GM18498 (cell line): ENCODE measurements around the gene P2RY12.

ENCODE experiments used
- ATAC-seq: cut with Tn5 transposase; IDR thresholded peaks from one replicate; pipeline ENCODE4 v1.9.1; 2021; ENCODE audit warnings: mild to moderate bottlenecking, moderate library complexity; ENCODE audit not compliant: unreplicated experiment

Gene P2RY12

DNA sequence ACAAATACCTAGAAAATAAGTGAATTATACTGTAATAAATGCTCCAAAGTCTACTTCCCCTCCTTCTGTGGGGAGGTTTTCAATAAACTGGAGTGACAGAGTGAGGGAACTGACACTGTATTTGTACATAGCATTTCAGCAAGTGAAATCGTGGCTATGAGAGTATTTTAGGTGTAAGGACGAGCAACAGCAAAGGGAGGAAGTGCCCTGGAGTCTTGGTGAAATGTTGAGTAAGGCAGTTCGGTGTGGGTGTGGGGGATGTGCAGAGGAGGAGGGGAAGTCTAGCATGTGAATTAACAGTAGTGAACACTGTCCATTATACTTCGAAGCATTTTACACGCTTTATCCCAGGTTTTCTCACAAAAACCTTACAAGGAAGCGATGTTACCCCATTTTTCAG, 37.1 kb downstream of the P2RY12 start:
- no peak for ATAC-seq

DNA sequence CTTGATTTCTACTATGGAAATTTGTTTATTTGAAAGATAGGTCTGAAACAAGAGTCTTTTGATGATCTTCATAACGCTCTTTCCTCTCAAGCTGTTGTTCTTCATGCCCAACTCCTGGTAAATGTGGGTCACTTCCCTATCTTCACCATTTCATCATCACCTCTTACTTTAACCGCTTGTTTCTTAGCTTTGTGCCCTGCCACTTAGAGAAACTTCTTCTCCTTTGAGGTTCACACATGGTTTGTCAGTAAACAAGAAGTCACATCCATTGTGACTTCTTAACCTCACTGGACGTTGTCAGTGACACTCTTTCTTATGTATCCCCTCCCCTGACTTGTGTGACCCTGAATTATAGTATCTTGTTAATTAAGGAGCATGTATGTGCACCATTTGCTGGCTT, 38.3 kb downstream of the P2RY12 start:
- no peak for ATAC-seq

DNA sequence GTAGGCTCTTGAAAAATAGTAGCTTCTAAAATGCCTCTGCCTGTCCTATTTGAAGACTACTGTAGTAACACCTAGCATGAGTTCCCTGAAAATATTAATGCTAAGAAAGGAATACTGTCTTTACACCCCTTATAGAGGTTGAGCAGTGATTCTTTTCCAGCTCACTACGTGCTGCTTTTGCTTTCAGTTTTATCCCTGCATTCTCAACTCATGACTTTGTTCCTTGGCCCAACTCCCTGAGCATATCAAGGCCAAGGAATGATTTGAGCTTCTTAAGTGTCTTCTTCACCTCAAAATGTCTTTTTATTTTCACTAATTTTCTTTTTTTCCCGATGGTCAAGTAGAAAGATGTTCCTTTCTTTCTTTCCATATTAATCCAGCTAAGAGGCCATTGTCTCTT, 38.7 kb downstream of the P2RY12 start:
- ATAC-seq, result no peak

DNA sequence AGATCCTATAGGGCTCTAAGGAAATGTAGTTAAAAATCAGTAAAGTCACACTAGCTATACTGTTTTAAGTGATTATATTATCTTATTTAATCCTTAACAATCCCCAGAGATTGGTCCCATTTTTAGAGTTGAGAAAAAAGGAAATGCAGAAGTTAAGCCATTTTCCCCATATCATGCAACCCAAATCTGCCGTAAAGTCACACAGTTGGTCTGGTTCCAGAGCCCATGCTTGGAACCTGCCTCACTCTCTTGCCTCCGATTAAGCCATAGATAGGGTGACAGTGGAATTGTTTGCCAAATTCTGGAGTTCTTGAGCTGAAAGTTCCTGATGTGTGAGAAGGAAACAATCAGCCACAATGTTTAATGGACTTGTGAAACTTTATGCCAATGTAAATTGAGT, 52.9 kb downstream of the P2RY12 start:
- ATAC-seq, result no peak

DNA sequence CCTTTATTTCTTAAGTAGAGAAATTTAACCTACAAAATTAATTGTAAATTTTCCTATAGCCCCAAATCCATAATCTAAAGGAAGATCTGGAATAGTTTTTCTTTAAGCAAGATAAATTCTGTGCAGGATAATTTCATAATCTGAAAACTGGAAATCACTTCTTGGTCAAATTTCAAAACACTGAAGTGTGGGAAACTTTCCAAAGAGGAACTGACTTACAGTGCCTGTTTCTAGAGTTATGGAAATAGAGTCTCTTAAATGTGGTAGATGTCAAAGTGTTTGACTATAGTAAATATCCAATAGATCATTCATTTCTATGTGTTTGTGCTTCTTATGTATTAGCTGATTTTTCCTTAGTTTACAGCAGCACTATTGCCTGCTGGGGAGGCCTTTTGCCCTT, 53.7 kb downstream of the P2RY12 start:
- no peak for ATAC-seq

DNA sequence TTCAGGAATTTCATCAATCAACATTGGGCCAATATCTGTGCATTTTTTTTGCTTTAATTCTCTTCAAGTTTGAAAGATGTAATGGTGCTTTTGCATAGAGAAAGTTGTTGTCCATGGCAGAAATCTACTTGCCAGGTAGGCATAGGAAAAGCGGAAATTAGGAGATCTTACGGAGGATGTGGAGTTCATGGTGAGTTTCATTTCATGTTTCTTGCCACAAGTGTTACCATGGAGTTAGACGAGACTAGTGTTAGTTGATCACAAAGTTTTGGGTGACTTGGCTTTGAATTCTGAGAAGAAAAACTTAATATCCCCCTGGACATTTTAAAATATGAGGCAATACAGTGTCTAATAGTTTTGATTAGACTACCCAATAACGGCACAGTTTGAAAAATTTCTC, 54.2 kb downstream of the P2RY12 start:
- ATAC-seq, result no peak

DNA sequence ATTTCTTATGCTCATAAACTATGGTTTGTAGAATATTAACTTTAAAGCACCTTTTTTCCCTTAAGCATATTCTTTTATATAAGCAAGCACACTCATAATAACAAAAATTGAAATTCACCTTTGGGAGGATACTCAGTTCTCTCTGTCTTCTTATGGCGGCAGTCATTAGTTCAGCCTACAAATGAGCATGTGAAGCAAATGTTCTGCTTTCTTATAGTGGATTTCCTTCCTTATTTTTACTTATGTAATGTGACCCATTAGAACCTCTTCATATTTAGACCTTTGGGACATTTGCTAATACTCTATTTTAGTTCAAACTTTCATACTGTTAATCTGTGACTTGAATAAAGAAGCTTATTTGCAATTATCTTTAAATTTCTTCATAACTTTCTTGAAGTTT, 55.2 kb downstream of the P2RY12 start, which contains the start of gene P2RY13:
Gene P2RY13 (minus strand): TSS at position 187 of the 400 bp plus-strand sequence. CDS start 21 bp downstream, at position 166.
- ATAC-seq, result no peak

DNA sequence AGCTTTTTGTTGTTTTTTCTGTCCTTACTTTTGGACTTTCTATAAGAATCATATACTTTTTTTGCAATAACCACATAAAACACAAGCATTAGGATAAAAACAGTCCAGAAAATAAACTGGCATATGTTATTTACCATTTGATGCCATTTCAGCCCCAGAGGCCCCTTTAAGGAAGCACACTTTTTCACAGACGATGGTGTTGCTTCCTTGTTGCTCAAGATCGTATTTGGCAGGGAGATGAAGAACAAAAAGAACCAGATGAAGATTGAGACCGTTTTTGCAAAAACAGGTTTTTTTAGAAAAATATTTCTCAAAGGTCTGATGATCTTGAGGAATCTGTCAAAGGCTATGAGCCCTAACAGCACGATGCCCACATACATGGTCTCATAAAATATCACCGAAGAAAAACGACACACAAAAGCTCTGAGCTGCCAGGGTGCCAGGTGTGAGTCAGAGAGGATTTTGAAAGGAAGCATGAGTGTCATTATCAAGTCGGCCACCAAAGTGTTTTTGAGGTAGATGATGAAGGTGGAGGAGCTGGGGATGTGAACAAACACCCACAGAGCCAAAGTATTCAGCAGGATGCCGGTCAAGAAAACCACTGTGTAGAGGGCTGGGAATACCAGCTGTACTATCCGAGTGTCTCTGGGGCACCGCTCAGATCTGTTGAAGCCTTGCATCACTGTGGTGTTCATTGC, 56.1 kb downstream of the P2RY12 start:
- no peak for ATAC-seq

DNA sequence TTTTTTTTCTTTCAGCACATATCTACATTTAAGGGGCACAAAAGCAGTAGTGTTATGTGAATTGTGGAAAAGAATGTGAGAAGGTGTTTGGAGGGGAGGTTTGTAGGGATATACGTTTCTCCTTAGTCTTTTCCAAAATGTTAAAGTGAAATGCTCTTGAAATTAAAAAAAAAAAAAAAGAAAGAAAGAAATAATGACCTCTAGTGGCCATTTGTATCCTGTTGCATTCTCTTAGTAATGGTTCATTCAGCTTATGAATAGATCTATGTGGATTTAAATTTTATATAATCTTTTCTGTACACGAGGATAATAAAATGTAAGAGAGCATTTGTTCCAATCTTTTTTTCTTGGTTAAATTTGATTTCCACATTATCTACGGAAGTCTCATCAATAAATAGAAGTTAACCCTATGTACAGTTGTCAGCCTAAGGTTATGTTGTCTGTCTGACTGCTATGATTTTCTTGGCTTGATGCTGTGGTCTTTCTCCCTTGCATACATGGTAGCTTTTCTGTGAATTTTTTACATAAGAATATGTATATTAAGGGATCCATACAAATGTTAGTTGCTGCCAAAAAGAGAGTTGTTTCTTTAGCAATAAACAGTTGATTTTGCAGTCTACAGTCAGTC, 56.9 kb downstream of the P2RY12 start:
- no peak for ATAC-seq

DNA sequence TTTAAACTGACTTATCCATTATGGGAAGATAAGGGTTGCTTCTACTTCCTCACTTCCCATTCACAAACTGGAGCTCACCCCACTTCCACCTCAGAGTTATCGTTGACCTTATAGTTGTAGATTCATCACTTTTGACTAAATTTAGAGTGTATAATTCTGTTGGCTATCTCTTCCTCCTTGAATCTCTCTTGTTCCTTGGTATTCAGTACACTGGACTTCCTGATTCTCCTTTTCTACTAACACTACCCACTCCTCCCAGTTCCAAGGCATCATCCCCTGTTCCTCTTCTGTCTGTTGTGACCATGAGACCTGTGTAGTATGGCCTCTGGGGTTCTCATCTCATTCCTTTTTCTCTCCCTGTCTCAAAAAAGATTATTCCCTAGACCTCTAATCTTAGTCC, 62.0 kb downstream of the P2RY12 start:
- no peak for ATAC-seq

DNA sequence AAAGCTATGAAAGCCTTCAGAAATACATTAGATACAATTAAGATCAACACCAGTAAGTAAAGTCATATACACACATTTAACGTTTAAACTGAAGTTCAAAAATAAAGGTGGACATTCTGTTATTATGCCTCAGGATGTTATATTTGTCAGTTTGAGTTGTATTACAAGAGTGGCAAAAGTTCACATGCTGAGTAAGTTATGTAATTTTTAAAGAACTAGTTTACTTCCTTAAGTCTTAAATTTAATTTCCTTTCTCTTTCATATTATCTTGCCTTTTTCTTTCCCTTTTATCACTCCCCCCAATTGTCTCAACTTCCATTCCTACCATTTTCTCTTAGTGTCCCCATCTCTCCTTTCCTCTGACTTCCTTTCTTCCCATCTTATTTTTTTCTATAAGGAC, 63.0 kb downstream of the P2RY12 start:
- ATAC-seq, result no peak

DNA sequence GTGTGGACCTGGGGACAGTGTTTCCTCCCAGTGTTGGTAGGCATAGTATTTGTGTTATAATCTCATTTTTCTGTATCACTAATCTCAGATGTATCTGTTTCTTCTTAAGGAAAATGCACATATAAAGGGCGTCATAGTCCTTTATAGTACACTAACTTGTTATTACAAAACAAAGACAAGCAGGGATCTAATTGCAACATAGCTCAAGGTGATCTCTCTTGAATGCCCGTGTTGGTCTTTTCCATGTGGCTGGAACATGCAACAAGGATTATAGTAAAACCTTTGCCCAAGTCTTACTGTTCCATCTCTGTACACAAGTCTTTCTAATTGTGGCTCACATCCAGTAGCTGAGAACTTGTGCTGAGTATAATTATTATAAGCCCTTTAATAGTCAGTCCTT, 64.4 kb downstream of the P2RY12 start:
- no peak for ATAC-seq

DNA sequence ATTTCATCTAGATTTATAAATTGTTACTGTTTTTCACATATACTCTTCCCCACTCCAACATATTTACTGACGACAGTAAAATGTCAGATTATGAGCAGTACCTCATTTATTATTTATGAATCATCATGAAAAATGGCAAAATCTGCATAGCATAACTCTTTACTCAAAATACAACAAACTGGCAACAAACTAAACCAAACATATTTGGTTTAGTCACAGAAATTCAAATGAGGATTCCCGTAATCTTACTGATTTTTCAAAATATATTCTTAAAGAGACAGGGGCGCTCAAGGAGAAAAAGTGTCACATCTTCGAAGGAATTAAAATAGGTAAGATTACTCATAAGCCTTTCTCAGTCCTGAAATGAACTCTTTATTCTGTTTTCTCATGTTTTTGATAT, 64.9 kb downstream of the P2RY12 start:
- ATAC-seq, result no peak

DNA sequence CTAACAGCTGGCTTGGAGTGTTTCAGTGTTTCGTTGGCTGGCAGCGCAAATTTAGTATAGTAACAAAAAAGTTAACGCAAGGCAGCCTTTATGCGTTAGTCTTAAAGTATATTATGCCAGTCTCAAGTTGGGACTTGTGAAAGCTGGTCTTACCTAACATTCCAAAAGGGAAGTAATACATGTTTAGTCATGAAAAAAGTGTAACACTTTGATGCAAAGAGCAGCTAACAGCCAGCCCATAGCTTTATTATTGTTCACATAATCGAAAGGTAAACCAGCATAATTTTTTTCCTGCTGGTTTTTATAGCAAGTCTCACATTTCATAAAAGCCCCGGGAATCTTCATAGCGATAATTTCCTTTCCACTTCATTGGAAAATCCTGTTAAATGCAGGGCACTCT, 65.6 kb downstream of the P2RY12 start:
- ATAC-seq, result no peak

DNA sequence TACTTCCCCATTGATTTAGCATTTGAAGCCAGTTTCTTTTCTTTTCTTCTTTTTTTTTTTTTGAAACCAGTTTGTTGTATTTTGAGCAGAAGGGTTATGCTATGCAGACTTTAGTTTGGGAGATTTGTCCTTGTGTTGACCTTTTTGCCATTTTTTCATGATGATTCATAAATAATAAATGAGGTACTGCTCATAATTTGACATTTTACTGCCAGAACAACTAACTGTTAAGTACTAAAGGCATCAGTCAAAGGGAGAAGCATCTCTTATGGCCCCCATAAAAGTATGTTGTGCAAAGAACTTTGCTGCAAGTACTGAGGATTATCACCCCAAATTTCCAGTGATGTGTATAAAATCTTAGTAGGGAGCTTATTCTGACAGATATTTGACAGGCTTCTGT, 66.2 kb downstream of the P2RY12 start:
- ATAC-seq, result no peak

DNA sequence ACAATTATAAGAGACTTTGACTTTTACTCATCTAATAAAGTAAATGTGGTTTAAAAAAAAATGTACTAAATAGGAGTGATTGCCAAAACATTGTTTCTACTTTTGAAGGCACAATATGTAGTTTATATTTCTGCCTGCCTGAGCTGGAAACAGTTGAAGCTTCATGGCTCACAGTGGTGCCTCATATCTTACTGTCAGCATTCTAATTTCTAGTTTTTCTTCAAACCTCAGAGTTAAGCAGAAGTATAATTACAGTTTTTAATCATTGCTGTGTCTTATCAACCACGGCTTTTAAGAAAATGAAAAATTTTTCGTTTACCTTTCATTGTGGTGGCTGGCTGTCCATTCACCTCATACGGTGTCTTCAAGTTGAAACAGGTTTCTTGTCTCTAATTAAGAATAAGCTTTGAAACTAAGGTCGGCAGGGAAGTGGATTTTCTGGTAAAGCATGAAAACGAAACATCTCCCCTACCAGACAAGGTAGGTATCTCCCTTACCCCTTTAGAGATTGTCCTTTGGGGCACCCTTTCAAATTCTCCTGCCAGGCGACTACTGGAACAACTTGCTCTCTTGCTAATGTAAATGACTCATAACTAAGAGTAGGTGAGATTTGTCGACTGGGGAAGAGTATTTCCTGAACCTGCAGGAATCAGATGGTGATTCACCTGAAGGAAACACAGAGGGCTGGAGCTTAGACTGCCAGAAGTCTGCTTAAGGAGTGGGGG, 68.1 kb downstream of the P2RY12 start, which contains the start of gene GPR87:
Gene GPR87 (minus strand): TSS at position 554 of the 725 bp plus-strand sequence. CDS start 16,720 bp downstream, outside the sequence.
- ATAC-seq, result no peak

DNA sequence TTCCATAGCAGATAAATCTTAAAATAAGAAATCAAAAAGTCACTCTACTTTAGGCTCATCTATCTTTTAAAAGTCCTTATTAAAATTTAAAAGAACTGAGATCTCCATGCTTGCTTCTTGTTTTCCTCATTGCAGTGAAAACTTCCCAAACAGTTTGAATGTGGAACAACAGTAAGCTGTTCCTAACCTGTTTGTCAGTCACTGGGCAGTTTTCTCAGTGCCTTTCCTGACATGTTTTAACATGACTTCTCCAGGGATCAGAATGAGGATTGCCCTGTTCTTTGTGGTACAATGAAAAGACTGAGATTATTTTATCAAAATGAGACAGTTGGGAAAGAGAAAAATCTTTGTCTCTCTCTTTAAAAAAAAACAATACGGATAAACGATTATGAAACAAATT, 68.7 kb downstream of the P2RY12 start:
- ATAC-seq, result no peak

DNA sequence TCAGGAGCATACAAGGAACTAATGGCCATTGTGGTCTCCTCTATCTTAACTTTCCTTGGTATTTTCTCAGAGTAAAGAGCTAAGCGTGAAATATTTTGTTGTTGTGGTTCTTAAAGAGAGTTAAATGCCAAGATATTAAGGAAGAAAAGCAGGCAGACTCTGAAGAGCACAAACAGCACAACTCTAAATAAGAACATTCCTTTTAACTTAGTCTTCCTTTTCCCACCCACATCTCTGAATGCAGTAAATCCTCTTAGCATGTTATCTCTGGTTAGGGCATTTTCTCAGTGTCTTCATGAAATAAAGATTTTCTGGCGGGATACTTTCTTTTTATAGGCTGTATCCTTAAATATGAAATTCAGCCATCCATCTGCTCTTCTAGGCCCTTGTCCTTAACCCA, 69.4 kb downstream of the P2RY12 start:
- ATAC-seq, result no peak

DNA sequence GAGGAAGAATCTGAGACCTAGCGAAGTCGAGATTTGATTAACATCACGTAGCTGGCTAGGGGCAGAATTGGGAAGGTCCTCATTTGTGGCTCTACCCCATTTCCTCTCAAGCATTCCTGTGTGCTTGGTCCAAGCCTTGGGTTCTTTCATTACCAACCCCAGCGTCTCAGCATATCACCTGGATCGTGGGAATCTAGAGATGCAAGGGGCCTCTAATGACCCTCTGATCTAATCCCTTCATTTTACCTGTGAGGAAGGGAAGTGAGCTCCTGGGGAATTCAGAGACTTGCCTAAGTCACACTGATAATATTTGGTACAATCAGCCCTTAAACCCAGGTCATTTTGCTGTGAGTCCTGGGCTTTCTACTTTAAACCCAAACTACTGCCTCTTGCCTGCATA, 70.0 kb downstream of the P2RY12 start:
- ATAC-seq, result no peak

DNA sequence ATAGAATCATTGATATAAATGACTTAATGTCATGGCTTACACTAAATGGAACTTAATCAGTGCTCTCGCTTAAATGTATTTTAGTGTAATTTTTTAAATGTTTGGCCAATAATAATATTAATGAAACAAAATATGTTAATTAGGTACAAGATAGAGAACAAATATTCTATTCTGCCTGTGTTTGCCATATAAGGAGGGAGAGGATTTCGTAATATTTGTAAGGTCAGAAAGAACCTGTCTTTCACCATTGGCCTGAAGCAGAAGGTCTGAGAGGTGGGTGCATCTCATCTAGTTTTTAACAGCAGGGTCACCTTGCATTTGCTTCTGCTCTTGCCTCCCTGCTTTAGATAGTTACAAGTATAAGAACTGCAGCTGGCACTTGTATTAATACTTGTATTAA, 70.4 kb downstream of the P2RY12 start:
- ATAC-seq, result no peak

DNA sequence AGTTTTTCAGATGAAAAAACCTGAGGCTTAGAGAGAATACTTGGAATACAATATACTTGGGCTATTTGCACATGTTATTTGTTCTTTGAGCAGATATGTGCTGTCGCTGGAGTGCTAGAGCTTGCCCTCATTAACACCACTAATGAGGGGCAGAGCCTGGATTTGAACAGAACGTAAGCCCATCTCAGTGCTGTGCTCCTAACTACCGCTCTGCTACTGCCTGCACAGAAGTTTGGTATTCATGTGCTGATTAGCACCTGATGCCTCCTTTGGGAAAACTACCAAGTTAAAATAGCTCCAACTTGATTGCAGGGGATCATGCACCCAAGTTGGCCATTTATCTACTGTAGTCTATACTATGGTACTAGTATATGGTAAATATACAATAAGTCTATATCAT, 71.6 kb downstream of the P2RY12 start:
- no peak for ATAC-seq

DNA sequence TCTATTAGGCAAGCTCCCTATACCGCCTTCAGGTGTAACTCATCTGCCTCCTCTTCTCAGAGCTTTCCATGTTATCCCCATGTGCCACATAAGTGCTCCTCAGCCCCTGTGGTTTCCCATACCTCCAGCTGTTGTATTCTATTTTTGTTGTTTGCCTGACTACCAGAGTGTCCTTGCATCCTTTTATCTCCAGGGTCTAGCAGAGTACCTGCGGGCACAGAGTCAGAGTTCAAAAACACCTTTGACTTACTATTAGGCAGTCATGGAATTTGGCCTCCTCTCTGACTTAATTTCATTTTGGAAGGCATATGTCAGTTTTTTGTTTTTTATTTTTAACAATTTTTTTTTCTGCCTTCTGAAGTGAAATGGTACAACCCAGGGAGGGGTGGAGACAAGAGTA, 75.0 kb downstream of the P2RY12 start:
- no peak for ATAC-seq
